Measurements from ENCODE around the gene LIPK.

DNA sequence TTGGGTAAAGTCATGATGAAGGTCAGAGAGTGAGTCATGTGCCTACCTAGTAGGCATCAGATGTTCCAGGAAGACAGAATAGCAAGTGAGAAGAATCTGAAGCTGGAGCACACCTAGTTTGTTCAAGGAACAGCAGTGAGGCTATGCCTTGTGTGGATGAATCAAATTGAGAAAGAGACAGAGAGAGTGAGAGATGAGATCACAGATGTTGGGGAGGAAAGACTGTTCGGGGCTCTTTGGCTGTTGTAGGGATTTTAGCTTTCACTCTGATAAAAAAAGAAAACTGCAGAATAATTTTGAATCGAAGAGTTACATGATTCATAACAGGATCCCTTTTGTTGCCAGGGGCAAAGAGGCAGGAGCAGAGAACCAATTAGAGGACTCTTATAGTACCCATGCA is 35.6 kb upstream of the LIPK start:
- TF ChIP-seq, protein P1, sequence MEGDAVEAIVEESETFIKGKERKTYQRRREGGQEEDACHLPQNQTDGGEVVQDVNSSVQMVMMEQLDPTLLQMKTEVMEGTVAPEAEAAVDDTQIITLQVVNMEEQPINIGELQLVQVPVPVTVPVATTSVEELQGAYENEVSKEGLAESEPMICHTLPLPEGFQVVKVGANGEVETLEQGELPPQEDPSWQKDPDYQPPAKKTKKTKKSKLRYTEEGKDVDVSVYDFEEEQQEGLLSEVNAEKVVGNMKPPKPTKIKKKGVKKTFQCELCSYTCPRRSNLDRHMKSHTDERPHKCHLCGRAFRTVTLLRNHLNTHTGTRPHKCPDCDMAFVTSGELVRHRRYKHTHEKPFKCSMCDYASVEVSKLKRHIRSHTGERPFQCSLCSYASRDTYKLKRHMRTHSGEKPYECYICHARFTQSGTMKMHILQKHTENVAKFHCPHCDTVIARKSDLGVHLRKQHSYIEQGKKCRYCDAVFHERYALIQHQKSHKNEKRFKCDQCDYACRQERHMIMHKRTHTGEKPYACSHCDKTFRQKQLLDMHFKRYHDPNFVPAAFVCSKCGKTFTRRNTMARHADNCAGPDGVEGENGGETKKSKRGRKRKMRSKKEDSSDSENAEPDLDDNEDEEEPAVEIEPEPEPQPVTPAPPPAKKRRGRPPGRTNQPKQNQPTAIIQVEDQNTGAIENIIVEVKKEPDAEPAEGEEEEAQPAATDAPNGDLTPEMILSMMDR (optimal IDR thresholded peaks at IDR 0.05 in 1 of 3, IDR thresholded peaks at IDR 0.05 in 1 of 3, conservative IDR thresholded peaks at IDR 0.05 in 1 of 3; ENCODE audit: extremely low read depth in 1 of 3, insufficient read depth in 2 of 3, low read length in 3 of 3): no peak
- no peak for TF ChIP-seq EZH2 (IDR thresholded peaks at IDR 0.05; ENCODE audit: low read length)
